Chondrocyte (in vitro differentiated cells): ENCODE data around the gene HAVCR2. TPM values are rescaled to one million over a fixed set of nuclear protein-coding genes. Genes with fewer than 3 reads are reported as not detected.

Source experiments
- DNase-seq: peaks from one replicate; pipeline ENCODE4 v3.0.0; 2021; ENCODE audit warnings: mixed read lengths, low spot score
- H3K27ac Mint-ChIP-seq: one replicate; pipeline ENCODE4 v1.8.0; 2021; ENCODE audit warnings: mild to moderate bottlenecking, moderate library complexity, mixed read lengths; ENCODE audit not compliant: unreplicated experiment
- H3K27me3 Mint-ChIP-seq: 2 replicates; pipeline ENCODE4 v1.8.0; 2021; ENCODE audit warnings: low read depth, mixed read lengths
- H3K36me3 Mint-ChIP-seq: 2 replicates; pipeline ENCODE4 v1.8.0; 2021; ENCODE audit warnings: low read depth, mixed read lengths
- H3K4me1 Mint-ChIP-seq: 2 replicates; pipeline ENCODE4 v1.8.0; 2021; ENCODE audit warnings: low read depth, mild to moderate bottlenecking, mixed read lengths
- H3K4me3 Mint-ChIP-seq: one replicate; pipeline ENCODE4 v1.8.0; 2021; ENCODE audit warnings: mild to moderate bottlenecking, moderate library complexity, mixed read lengths; ENCODE audit not compliant: unreplicated experiment
- H3K9me3 Mint-ChIP-seq: 2 replicates; pipeline ENCODE4 v1.8.0; 2021; ENCODE audit warnings: low read depth, mixed read lengths
- CTCF ChIP-seq: fragments of 200-600 bp; sonication (generic); IDR thresholded peaks from 2 replicates; pipeline ENCODE4 v1.5.0; 2021; ENCODE audit warnings: antibody characterized with exemption, mild to moderate bottlenecking, moderate library complexity
- total RNA-seq: library from RNA; stranded (reverse); gene quantifications from 3 replicates; pipeline ENCODE4 v1.2.1, GENCODE V29; 2021

The HAVCR2 gene
- total RNA-seq, 1 donor from 2014 or later: 0.35 TPM

DNA sequence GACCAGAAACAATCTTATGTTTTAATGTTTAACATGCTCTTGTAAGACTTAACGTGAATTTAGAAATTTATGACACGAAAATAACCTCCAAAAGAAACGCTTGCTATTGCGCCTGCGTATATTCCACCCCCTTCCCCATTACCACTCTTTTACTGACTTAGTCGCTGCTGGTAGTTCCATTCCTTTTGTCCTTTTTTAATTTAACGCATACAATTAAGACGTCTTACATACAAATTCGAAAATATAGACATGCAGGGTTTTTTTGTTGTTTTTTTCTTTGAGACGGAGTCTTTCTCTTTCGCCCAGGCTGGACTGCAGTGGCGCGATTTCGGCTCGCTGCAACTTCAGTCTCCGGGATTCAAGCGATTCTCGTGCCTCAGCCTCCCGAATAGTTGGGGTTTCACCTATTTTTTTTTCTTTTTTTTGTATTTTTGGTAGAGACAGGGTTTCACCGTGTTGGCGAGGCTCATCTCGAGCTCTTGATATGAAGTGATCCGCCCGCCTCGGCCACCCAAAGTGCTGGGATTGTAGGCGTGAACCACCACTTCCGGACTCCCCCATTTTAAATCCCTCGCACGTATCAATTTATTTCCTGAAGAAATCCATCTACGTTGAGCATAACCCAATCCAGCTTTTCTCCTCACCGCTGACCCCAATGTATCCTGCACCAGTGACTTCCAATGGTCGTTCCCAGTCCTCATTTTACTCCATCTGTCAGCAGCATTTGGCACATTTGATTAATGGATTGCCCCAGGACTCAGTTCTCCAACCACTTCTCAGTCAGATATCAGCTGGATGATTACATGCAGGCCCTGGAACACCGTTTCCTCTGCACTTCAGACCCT is 34.5 kb upstream of the HAVCR2 start:
- Mint-ChIP-seq H3K9me3 (no peaks in the 10 kb centered on the region), H3K4me1 (peaks cover 23% of the 10 kb centered on the region), H3K27ac (peak overlapping the region; percentile 99), H3K4me3 (peak overlapping the region; percentile 94), H3K36me3 (peaks cover 10% of the 10 kb centered on the region), H3K27me3 (peaks cover 1% of the 10 kb centered on the region)
- DNase-seq: no peak
- TF ChIP-seq CTCF: no peak

DNA sequence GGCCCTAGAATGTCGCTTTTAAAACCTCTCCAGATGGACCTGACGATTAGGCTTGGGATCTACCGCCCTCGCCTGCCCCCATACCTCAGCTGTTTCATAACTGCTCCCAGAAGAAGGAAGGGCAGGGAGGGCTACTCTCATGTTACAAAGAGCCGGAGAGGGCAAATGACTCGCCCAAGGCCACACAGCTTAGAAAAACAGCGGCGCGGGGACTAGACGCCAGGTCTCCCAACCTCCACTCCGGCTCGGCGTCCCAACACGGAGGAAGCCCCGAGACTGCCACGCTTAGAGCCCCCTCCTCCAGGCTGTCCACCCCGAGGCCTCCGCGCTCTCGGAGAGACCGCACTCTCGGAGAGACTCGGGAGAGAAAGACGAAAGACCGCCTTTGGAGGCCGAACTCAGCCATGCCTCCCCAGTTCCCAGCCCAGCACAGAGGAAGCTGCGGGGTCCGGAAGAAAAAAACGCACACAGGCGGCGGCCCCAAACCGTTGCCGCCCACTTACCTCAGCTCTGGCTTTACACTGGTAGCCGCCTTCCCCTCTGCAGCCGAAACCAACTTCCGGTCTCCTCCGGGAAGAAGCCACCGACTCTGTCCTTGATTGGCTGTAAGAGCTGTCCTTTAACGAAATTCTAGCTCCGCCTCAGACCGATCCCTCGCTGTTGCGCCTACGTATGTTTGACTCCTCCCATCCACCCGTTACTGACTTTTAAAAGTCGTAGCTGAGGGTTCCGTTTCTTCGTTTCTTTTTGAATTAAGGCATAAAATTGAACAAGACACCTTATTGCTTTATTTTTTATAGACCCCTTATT is 33.7 kb upstream of the HAVCR2 start, which contains the start of gene MED7:
Gene MED7 (minus strand): TSS at position 549 of the 810 bp plus-strand sequence. CDS start 3,434 bp downstream, outside the sequence.
- no peaks in the 10 kb centered on the region for H3K9me3 Mint-ChIP-seq
- H3K36me3 Mint-ChIP-seq: peaks cover 10% of the 10 kb centered on the region
- H3K27ac Mint-ChIP-seq: peak within 1 kb of the TSS; percentile 99
- H3K4me1 Mint-ChIP-seq: peaks cover 23% of the 10 kb centered on the region
- DNase-seq: peak; percentile 94
- peaks cover 1% of the 10 kb centered on the region for H3K27me3 Mint-ChIP-seq
- no peak for TF ChIP-seq CTCF
- peak within 1 kb of the TSS; percentile 94 for H3K4me3 Mint-ChIP-seq

GRCh38 chr5:157137691-157138090 is 28.8 kb upstream of the HAVCR2 start:
- Mint-ChIP-seq H3K27ac (no peak overlapping the region), H3K4me3 (no peak overlapping the region), H3K27me3 (no peaks in the 10 kb centered on the region), H3K9me3 (no peaks in the 10 kb centered on the region), H3K36me3 (peaks cover 11% of the 10 kb centered on the region), H3K4me1 (peaks cover 14% of the 10 kb centered on the region)
- no peak for DNase-seq
- no peak for TF ChIP-seq CTCF

DNA sequence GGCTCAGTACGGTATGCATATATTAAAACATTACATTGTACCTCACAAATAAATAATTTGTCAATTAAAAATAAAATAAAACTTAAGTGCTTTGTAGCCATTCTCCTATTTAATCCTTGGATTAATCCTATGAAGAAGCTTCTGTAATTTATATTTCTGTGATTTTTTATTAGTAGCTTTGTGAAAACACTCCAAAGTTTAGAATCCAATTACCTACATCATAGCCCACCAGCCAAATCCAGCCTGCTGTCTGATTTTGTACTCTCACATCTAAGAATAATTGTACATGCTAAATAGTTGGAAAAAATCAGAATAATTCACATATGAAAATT is 23.4 kb upstream of the HAVCR2 start:
- TF ChIP-seq CTCF: no peak
- Mint-ChIP-seq H3K4me1 (no peaks in the 10 kb centered on the region), H3K9me3 (peaks cover 3% of the 10 kb centered on the region), H3K27ac (no peak overlapping the region), H3K4me3 (no peak overlapping the region), H3K27me3 (no peaks in the 10 kb centered on the region), H3K36me3 (no peaks in the 10 kb centered on the region)
- DNase-seq: no peak

GRCh38 chr5:157130925-157131324 is 22.1 kb upstream of the HAVCR2 start:
- H3K9me3 Mint-ChIP-seq: peaks cover 3% of the 10 kb centered on the region
- H3K27me3 Mint-ChIP-seq: no peaks in the 10 kb centered on the region
- no peaks in the 10 kb centered on the region for H3K36me3 Mint-ChIP-seq
- H3K4me3 Mint-ChIP-seq: no peak overlapping the region
- no peak overlapping the region for H3K27ac Mint-ChIP-seq
- no peak for DNase-seq
- no peaks in the 10 kb centered on the region for H3K4me1 Mint-ChIP-seq
- TF ChIP-seq CTCF: no peak
